K562 (cell line): ENCODE data around the gene MVP. TPM values are rescaled to one million over a fixed set of nuclear protein-coding genes. Genes with fewer than 3 reads are reported as not detected.

Source experiments
- ATAC-seq: fragments of 200-7000 bp; cut with Tn5 transposase; 3 replicates; pipeline ENCODE4 v1.9.1; 2020; ENCODE audit warnings: moderate library complexity
- BruUV-seq: library from RNA; stranded (reverse); fragments of 400-500 nt; replicated peaks from 2 replicates; lab custom pipeline; 2021; lab: Mats Ljungman, UMichigan
- CTCF ChIA-PET: fragments of 300-600 bp; formaldehyde crosslinking; extraction: SDS; loops from one replicate; lab custom pipeline; 2021; ENCODE audit warnings: low intra/inter-chr PET ratio; lab: Yijun Ruan, JAX
- POLR2A ChIA-PET: fragments of 300-600, 350-650 bp; sonication (Branson Sonifier 250); formaldehyde crosslinking; extraction: SDS; loops from one replicate; lab custom pipeline; 2021; ENCODE audit warnings: antibody characterized with exemption, inconsistent platforms; lab: Yijun Ruan, JAX
- DNase-seq, 4 experiments: peaks; one replicate each; pipeline versions ENCODE4 v3.0.0 to v3.0.0-alpha.2; 2011 to 2018; ENCODE audit warnings: low spot score in 3 of 4, mixed read lengths in 3 of 4; ENCODE audit errors: extremely low read depth in 1 of 4
- FAIRE-seq: peaks from 2 replicates; lab custom pipeline; 2011; peaks lifted over from hg19 to GRCh38; lab: Jason Lieb, UNC
- H2AFZ ChIP-seq: 2 replicates; pipeline ENCODE4 v1.6.0; 2011; ENCODE audit warnings: low read depth, low read length, control low read depth, inconsistent platforms
- H3K27ac ChIP-seq: fragments of 200-600 bp; 3 replicates; pipeline ENCODE4 v1.8.0; 2011; ENCODE audit warnings: low read depth, mild to moderate bottlenecking, control low read depth, inconsistent platforms, low read length, moderate library complexity, mixed read lengths; ENCODE audit errors: extremely low read depth
- H3K27me3 ChIP-seq, 2 experiments: fragments of 300-600 bp in 1 of 2; 2 replicates in 1 of 2; 3 replicates in 1 of 2; pipeline versions ENCODE4 v1.6.0 to v1.8.0; 2011; ENCODE audit warnings: inconsistent platforms in 2 of 2, low read length in 2 of 2, mild to moderate bottlenecking in 1 of 2, mixed read lengths in 1 of 2, moderate library complexity in 1 of 2; ENCODE audit not compliant: control insufficient read depth in 2 of 2, insufficient read depth in 2 of 2
- H3K36me3 ChIP-seq: fragments of 300-600 bp; 3 replicates; pipeline ENCODE4 v1.8.0; 2011; ENCODE audit warnings: mild to moderate bottlenecking, low read length, inconsistent platforms; ENCODE audit not compliant: control insufficient read depth, insufficient read depth
- H3K4me1 ChIP-seq, 2 experiments: fragments of 200-600 bp in 1 of 2; replicated peaks in 1 of 2; 2 replicates in 1 of 2; 3 replicates in 1 of 2; pipeline versions ENCODE4 v1.5.1 to v1.8.0; 2011; ENCODE audit warnings: inconsistent platforms in 2 of 2, low read length in 2 of 2, mild to moderate bottlenecking in 1 of 2, mixed read lengths in 1 of 2, moderate library complexity in 1 of 2; ENCODE audit not compliant: control insufficient read depth in 2 of 2, insufficient read depth in 2 of 2
- H3K4me2 ChIP-seq: 2 replicates; pipeline ENCODE4 v1.6.1; 2011; ENCODE audit warnings: low read length, control low read depth, inconsistent platforms, mixed read lengths; ENCODE audit not compliant: insufficient read depth
- H3K4me3 ChIP-seq: fragments of 200-600 bp; sonication (generic), shearing (Covaris generic); 2 replicates; pipeline ENCODE4 v1.5.1; 2016; ENCODE audit warnings: control low read depth, inconsistent platforms
- H3K79me2 ChIP-seq: fragments of 200-600 bp; 3 replicates; pipeline ENCODE4 v1.8.0; 2011; ENCODE audit warnings: low read length, inconsistent platforms; ENCODE audit not compliant: control insufficient read depth, insufficient read depth
- H3K9ac ChIP-seq, 2 experiments: 2 replicates each; pipeline versions ENCODE4 v1.6.0 to v1.6.1; 2011; ENCODE audit warnings: low read depth in 2 of 2, low read length in 2 of 2, control low read depth in 1 of 2, inconsistent platforms in 1 of 2, mild to moderate bottlenecking in 1 of 2, mixed read lengths in 1 of 2; ENCODE audit not compliant: insufficient read depth in 1 of 2
- H3K9me1 ChIP-seq: one replicate; pipeline ENCODE4 v1.6.0; 2011; ENCODE audit warnings: inconsistent platforms, mild to moderate bottlenecking, low read length, moderate library complexity; ENCODE audit not compliant: control insufficient read depth, insufficient read depth
- H3K9me3 ChIP-seq: replicated peaks from 2 replicates; pipeline ENCODE4 v1.5.1; 2011; ENCODE audit warnings: low read depth, low read length, inconsistent platforms; ENCODE audit not compliant: control insufficient read depth, insufficient read depth
- H4K20me1 ChIP-seq: replicated peaks from 2 replicates; pipeline ENCODE4 v1.6.1; 2011; ENCODE audit warnings: low read length, inconsistent platforms, mixed read lengths; ENCODE audit not compliant: control insufficient read depth, insufficient read depth
- BRF2 ChIP-seq: IDR thresholded peaks from 3 replicates; pipeline ENCODE4 v1.6.1; 2011; ENCODE audit warnings: borderline replicate concordance, mild to moderate bottlenecking; ENCODE audit not compliant: insufficient read length, insufficient read depth
- CREB5 ChIP-seq: fragments of 250-450 bp; sonication (Bioruptor Pico); IDR thresholded peaks from 2 replicates; pipeline ENCODE4 v1.5.0; 2020; ENCODE audit warnings: mild to moderate bottlenecking
- ELF2 ChIP-seq: fragments of 250-450 bp; sonication (Bioruptor Pico); IDR thresholded peaks from 2 replicates; pipeline ENCODE4 v1.5.0; 2021; ENCODE audit warnings: mild to moderate bottlenecking
- ESRRB ChIP-seq: fragments of 250-450 bp; sonication (Bioruptor Pico); IDR thresholded peaks from 2 replicates; pipeline ENCODE4 v1.5.0; 2020; ENCODE audit warnings: mild to moderate bottlenecking, moderate library complexity, borderline replicate concordance
- GATAD2B ChIP-seq: fragments of 450-650 bp; IDR thresholded peaks from 2 replicates; pipeline ENCODE4 v1.6.1; 2017; ENCODE audit warnings: mild to moderate bottlenecking, borderline replicate concordance
- HDAC8 ChIP-seq: fragments of 450-650 bp; IDR thresholded peaks from 2 replicates; pipeline ENCODE4 v1.6.1; 2016; ENCODE audit warnings: mild to moderate bottlenecking, missing genetic modification characterization, moderate library complexity, missing compliant biosample characterization
- MECOM ChIP-seq: fragments of 250-450 bp; sonication (Bioruptor Pico); IDR thresholded peaks from 2 replicates; pipeline ENCODE4 v1.8.0; 2022; ENCODE audit warnings: inconsistent platforms
- MTF1 ChIP-seq: fragments of 250-450 bp; sonication (Bioruptor Pico); IDR thresholded peaks from 2 replicates; pipeline ENCODE4 v1.9.0; 2021; ENCODE audit warnings: moderate library complexity, mild to moderate bottlenecking, inconsistent platforms, borderline replicate concordance
- RBM34 ChIP-seq: fragments of 200-400 bp; formaldehyde crosslinking; IDR thresholded peaks from 2 replicates; pipeline ENCODE4 v1.6.1; 2018; ENCODE audit warnings: low read length, borderline replicate concordance; ENCODE audit not compliant: insufficient read depth
- TEAD4 ChIP-seq, 2 experiments: sonication (generic) in 1 of 2; formaldehyde crosslinking in 1 of 2; IDR thresholded peaks; 2 replicates each; pipeline versions ENCODE4 v1.6.1 to v1.8.0; 2012 to 2022; ENCODE audit warnings: borderline replicate concordance in 1 of 2, inconsistent platforms in 1 of 2, low read length in 1 of 2, mild to moderate bottlenecking in 1 of 2, missing genetic modification reagents in 1 of 2
- ZBTB9 ChIP-seq: fragments of 450-650 bp; formaldehyde crosslinking; IDR thresholded peaks from 2 replicates; pipeline ENCODE4 v1.4.0; 2020; ENCODE audit warnings: mild to moderate bottlenecking, moderate library complexity
- ZFPM2 ChIP-seq: fragments of 250-450 bp; sonication (Bioruptor Pico); IDR thresholded peaks from 2 replicates; pipeline ENCODE4 v1.5.1; 2022; ENCODE audit warnings: mild to moderate bottlenecking
- ZNF354B ChIP-seq: fragments of 250-450 bp; sonication (Bioruptor Pico); IDR thresholded peaks from 2 replicates; pipeline ENCODE4 v1.4.0; 2020
- ZNF436 ChIP-seq: fragments of 250-450, 450-650 bp; sonication (Bioruptor Pico); formaldehyde crosslinking; IDR thresholded peaks from 2 replicates; pipeline ENCODE4 v1.7.0; 2020; ENCODE audit warnings: mild to moderate bottlenecking
- ZNF655 ChIP-seq: fragments of 250-450 bp; sonication (Bioruptor Pico); IDR thresholded peaks from 2 replicates; pipeline ENCODE4 v1.5.0; 2021
- ZNF778 ChIP-seq: fragments of 450-650 bp; formaldehyde crosslinking; IDR thresholded peaks from 2 replicates; pipeline ENCODE4 v1.4.0; 2020; ENCODE audit warnings: mild to moderate bottlenecking, moderate library complexity
- WGBS: fragments of 100-300 bp; shearing (Covaris generic); methylation state at CpG from one replicate; pipeline ENCODE4 v1.1.6; 2016; ENCODE audit warnings: low coverage, mixed read lengths; ENCODE audit not compliant: insufficient coverage; ENCODE audit errors: missing lambda C conversion rate; 5-methylcytosine and 5-hydroxymethylcytosine counted together
- in situ Hi-C: fragments of 300-500 bp; cut with MboI; formaldehyde crosslinking; loops from 4 replicates; pipeline ENCODE4 v1.15.0; 2018; ENCODE audit warnings: inconsistent platforms, mixed read lengths
- intact Hi-C: fragments of 100-400 bp; cut with micrococcal nuclease; formaldehyde crosslinking; loops from 2 replicates; pipeline ENCODE4 v1.14.2; 2022
- polyA plus RNA-seq, 8 experiments: library from polyadenylated mRNA; depleted of rRNA in 4 of 8; stranded (reverse) in 5 of 8; unstranded in 3 of 8; fragments of >200 nt; fragmentation: Nextera tagmentation in 2 of 8; fragmentation: Illumina TruSeq in 1 of 8; extraction: Ambion mirVana in 2 of 8; extraction: Trizol in 1 of 8; gene quantifications; 2 replicates each; pipeline versions ENCODE4 v1.2.1 to v1.2.3, GENCODE V29; 2011 to 2014; ENCODE audit warnings: inconsistent platforms in 1 of 8, missing spikeins in 1 of 8
- total RNA-seq, 7 experiments: library from RNA; depleted of rRNA in 6 of 7; stranded (reverse); fragments of >200 nt in 6 of 7; fragmentation: Illumina TruSeq in 2 of 7; extraction: Trizol in 2 of 7; gene quantifications; 2 replicates each; pipeline versions ENCODE4 v1.2.1 to v1.2.3, GENCODE V29; 2011 to 2021; ENCODE audit warnings: low replicate concordance in 1 of 7

The MVP gene
- total and polyA plus RNA-seq, 9 of the 15 experiments (the other 6 are each of a cell fraction or from before 2014, with no cell fraction given): 0.39 to 1.9 (median 0.76) TPM; not detected in 2

- Histone ChIP-seq H4K20me1 (no peaks in the 10 kb centered on the region), H3K4me1 (peaks cover 0 to 34% of the 10 kb centered on the region in 2 experiments; a peak in 2 of 5 replicates), H3K9ac (no peak overlapping the region; a peak in 1 of 4 replicates), H2AFZ (no peak overlapping the region), H3K4me2 (no peak overlapping the region), H3K27me3 (0 out of 5 replicates have a peak, but pooled peaks cover 0 to 4% of the 10 kb centered on the region in 2 experiments)
- ChIA-PET POLR2A (interaction anchor here (0.7 to 2.1 kb wide), 3 partner anchors 9 to 113 kb away, joined by 3 to 4 read pairs (median 3); no protein-coding TSS in a partner anchor), CTCF (no interaction called here)
- DNase-seq (no peak), ATAC-seq (no peak), FAIRE-seq (no peak)
- intact Hi-C loops: no loop called here
- no peak for TF ChIP-seq ZBTB9 (CRISPR knock-in tag)
- TF ChIP-seq ZNF436 (CRISPR knock-in tag): no peak
- no peak for TF ChIP-seq ZNF354B (CRISPR knock-in tag)
- TF ChIP-seq ELF2 (CRISPR knock-in tag): no peak
- no peak for TF ChIP-seq MTF1 (CRISPR knock-in tag)
- no peak for TF ChIP-seq HDAC8 (tag)
- TF ChIP-seq BRF2: no peak
- no peak for TF ChIP-seq RBM34
- TF ChIP-seq GATAD2B: no peak
- TF ChIP-seq ESRRB (CRISPR knock-in tag): no peak
- no peak for TF ChIP-seq ZNF778
- no peak for TF ChIP-seq TEAD4 (IDR thresholded peaks at IDR 0.05; ENCODE audit: low read length)
- TF ChIP-seq TEAD4 (CRISPR knock-in tag; IDR thresholded peaks at IDR 0.05; ENCODE audit: borderline replicate concordance): no peak
- no peak for TF ChIP-seq CREB5 (CRISPR knock-in tag)
- TF ChIP-seq MECOM (CRISPR knock-in tag): no peak
- TF ChIP-seq ZFPM2 (CRISPR knock-in tag): no peak
- TF ChIP-seq ZNF655 (CRISPR knock-in tag): no peak
- TF ChIP-seq, all 486 proteins: peak for 0
- Histone ChIP-seq H3K9me3 (no peaks in the 10 kb centered on the region), H3K27ac (no peak overlapping the region), H3K9me1 (no peaks in the 10 kb centered on the region), H3K4me3 (no peak overlapping the region), H3K79me2 (no peaks in the 10 kb centered on the region), H3K36me3 (no peaks in the 10 kb centered on the region)
- in situ Hi-C loops: no loop called here
- no TSS peak for BruUV-seq
- WGBS: 54% methylated on average over 23 of the region's 23 CpGs
These were observed 21.4 kb downstream of the MVP start for GRCh38 chr16:29841631-29842030.
